Measurements from ENCODE around the gene PDYN.

PDYN gene

DNA sequence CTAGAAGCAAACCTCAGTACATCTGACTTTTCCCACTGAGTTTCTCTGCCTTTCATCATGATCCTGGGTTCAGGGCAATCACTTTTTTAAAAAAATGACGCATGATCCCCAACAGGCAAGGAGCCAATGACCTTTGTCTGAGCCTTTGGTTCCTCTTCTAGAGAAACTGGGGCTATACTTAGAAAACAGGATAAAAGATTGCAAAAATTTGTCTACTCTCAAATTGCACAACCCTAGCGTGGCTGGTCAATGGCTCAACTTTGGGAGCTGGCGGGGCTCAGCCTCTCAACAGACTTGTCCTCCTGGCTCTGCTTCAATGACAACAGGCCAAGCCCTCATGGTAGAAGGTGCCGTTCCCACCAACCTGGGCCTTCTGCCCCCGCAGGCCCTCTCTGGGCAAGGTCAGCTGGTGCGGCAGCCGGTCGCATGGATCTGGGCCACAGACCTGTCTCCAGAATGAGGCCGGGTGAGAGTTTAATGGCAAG, 48.7 kb downstream of the PDYN start:
- H3K36me3 ChIP-seq (ENCODE audit: control insufficient read depth in 1 of 2, insufficient read depth in 2 of 2, low read length in 2 of 2) = no peaks in the 10 kb centered on the region
- no peak overlapping the region for H2BK5ac ChIP-seq (ENCODE audit: low read depth, low read length, poor library complexity)
- peak; percentile 26 to 55 for DNase-seq
- H3K4me2 ChIP-seq (ENCODE audit: low read length) = no peak overlapping the region
- no peaks in the 10 kb centered on the region for H3K79me2 ChIP-seq (ENCODE audit: control insufficient read depth, insufficient read depth, low read length, poor library complexity)
- H3K9ac ChIP-seq (ENCODE audit: low read length) = no peak overlapping the region
- no peak overlapping the region for H2AFZ ChIP-seq (ENCODE audit: insufficient read depth, low read length, poor library complexity)
- H3K4me3 ChIP-seq (ENCODE audit: low read depth, low read length) = no peak overlapping the region
- no CpG with 5 or more reads among the region's 9 CpGs for WGBS (ENCODE audit: extremely low coverage, insufficient coverage, insufficient read length)
- no peak overlapping the region for H4K91ac ChIP-seq (ENCODE audit: low read depth, low read length)
- H2BK120ac ChIP-seq (ENCODE audit: insufficient read depth, low read length, poor library complexity) = no peak overlapping the region
- no peak overlapping the region for H4K12ac ChIP-seq (ENCODE audit: low read depth, low read length)
- H3K4me1 ChIP-seq (ENCODE audit: control insufficient read depth in 1 of 2, insufficient read depth in 2 of 2, low read length in 2 of 2) = peaks cover 2 to 6% of the 10 kb centered on the region in 2 experiments
- no peak overlapping the region for H2BK12ac ChIP-seq (ENCODE audit: low read length)
- no peaks in the 10 kb centered on the region for H3K27me3 ChIP-seq (ENCODE audit: insufficient read depth, low read length)
- H2AK5ac ChIP-seq (ENCODE audit: low read length) = no peak overlapping the region
- no peaks in the 10 kb centered on the region for H3K9me3 ChIP-seq (ENCODE audit: insufficient read depth, low read depth, low read length)
- H3K27ac ChIP-seq (ENCODE audit: low read depth, low read length) = no peak overlapping the region
- no peaks in the 10 kb centered on the region for H3K79me1 ChIP-seq (ENCODE audit: low read length)
- no peak overlapping the region for H4K8ac ChIP-seq (ENCODE audit: low read depth, low read length)
- no peak overlapping the region for H3K18ac ChIP-seq (ENCODE audit: low read length)
- no peak overlapping the region for H3K14ac ChIP-seq (ENCODE audit: low read length)
- H3K4ac ChIP-seq (ENCODE audit: low read depth, low read length) = no peak overlapping the region
- no peak overlapping the region for H3K23ac ChIP-seq (ENCODE audit: low read length)

DNA sequence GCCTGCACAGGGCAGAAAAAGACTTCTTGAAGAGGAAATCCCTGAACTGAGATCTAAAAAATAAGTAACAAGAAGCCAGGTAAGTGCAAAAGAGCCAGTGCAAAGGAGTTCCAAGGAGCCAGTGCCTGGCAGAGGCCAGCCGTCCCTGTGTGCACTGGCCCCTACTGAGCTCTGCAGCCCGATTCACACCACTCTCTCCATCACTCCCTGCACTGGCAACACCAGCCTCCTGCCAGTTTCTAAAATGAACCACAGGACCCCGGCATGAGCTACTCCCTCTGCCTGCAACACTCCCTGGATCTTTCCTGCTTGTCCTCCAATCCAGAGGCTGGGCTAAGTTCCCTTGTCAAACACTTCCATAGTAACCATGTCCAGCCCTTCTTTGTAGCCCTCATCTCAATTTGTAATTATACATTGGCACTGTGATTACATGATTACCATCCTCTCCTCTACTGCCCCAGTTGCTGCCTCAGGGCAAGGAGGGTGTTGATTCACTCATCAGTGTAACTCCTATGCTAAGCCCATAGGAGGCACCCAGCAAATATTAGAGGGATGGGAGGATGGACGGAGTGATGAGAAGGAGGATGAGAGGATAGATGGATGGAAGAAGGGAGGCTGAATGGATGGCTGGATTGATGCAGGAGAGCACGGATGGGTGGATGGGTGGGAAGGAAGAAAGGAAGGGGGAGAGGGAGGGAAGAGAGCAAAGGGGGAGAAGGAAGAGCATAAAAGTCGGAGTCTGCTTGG, 49.3 kb downstream of the PDYN start:
- no peak overlapping the region for H3K14ac ChIP-seq (ENCODE audit: low read length)
- no peaks in the 10 kb centered on the region for H3K9me3 ChIP-seq (ENCODE audit: insufficient read depth, low read depth, low read length)
- no peaks in the 10 kb centered on the region for H3K79me2 ChIP-seq (ENCODE audit: control insufficient read depth, insufficient read depth, low read length, poor library complexity)
- no peak overlapping the region for H2BK12ac ChIP-seq (ENCODE audit: low read length)
- H2AFZ ChIP-seq (ENCODE audit: insufficient read depth, low read length, poor library complexity) = no peak overlapping the region
- H3K4me1 ChIP-seq (ENCODE audit: control insufficient read depth in 1 of 2, insufficient read depth in 2 of 2, low read length in 2 of 2) = peaks cover 2 to 6% of the 10 kb centered on the region in 2 experiments
- 100% methylated on average over 1 of the region's 6 CpGs for WGBS (ENCODE audit: extremely low coverage, insufficient coverage, insufficient read length)
- no peak overlapping the region for H3K23ac ChIP-seq (ENCODE audit: low read length)
- H3K18ac ChIP-seq (ENCODE audit: low read length) = no peak overlapping the region
- no peak overlapping the region for H4K8ac ChIP-seq (ENCODE audit: low read depth, low read length)
- no peaks in the 10 kb centered on the region for H3K79me1 ChIP-seq (ENCODE audit: low read length)
- H3K36me3 ChIP-seq (ENCODE audit: control insufficient read depth in 1 of 2, insufficient read depth in 2 of 2, low read length in 2 of 2) = no peaks in the 10 kb centered on the region
- no peak for DNase-seq
- H4K91ac ChIP-seq (ENCODE audit: low read depth, low read length) = no peak overlapping the region
- no peak overlapping the region for H3K4ac ChIP-seq (ENCODE audit: low read depth, low read length)
- H2BK5ac ChIP-seq (ENCODE audit: low read depth, low read length, poor library complexity) = no peak overlapping the region
- H3K27me3 ChIP-seq (ENCODE audit: insufficient read depth, low read length) = no peaks in the 10 kb centered on the region
- H2BK120ac ChIP-seq (ENCODE audit: insufficient read depth, low read length, poor library complexity) = no peak overlapping the region
- no peak overlapping the region for H2AK5ac ChIP-seq (ENCODE audit: low read length)
- H3K27ac ChIP-seq (ENCODE audit: low read depth, low read length) = no peak overlapping the region
- no peak overlapping the region for H3K4me3 ChIP-seq (ENCODE audit: low read depth, low read length)
- no peak overlapping the region for H3K4me2 ChIP-seq (ENCODE audit: low read length)
- H3K9ac ChIP-seq (ENCODE audit: low read length) = no peak overlapping the region
- no peak overlapping the region for H4K12ac ChIP-seq (ENCODE audit: low read depth, low read length)

DNA sequence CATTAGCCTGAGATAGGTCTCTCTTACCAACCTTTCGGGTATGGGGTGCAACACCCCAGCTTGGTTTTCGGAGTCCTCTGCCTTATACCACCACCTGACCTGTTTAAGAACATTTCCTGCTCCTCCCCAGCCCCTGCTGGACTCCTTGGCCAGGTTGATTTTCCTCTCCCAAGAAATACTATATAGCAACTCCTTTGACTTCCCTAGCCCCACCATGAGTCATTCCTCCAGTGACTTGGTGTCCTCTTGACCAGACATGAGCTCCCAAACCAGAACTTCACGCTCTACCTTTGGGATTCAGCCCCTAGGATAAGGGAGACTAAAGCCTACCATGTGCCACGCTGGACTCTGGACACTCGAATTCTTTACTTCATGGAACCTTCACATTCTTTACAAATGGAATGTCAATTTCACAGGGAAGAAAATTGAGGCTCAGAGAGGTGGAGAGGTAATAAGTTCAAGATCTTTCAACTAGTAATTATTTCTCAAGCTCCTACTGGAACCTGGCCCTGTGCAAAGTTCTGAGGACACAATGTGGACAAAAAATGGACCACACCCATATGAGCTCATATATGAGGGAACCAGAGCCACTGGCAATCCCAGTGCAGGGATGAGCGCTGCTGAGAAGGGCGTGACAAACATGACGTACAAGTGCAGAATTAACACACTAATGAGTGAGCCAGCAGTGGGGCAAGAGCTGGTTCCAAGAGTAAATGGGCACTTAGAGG, 50.4 kb downstream of the PDYN start:
- WGBS (ENCODE audit: extremely low coverage, insufficient coverage, insufficient read length) = no CpG with 5 or more reads among the region's 8 CpGs
- no peak overlapping the region for H2AK5ac ChIP-seq (ENCODE audit: low read length)

DNA sequence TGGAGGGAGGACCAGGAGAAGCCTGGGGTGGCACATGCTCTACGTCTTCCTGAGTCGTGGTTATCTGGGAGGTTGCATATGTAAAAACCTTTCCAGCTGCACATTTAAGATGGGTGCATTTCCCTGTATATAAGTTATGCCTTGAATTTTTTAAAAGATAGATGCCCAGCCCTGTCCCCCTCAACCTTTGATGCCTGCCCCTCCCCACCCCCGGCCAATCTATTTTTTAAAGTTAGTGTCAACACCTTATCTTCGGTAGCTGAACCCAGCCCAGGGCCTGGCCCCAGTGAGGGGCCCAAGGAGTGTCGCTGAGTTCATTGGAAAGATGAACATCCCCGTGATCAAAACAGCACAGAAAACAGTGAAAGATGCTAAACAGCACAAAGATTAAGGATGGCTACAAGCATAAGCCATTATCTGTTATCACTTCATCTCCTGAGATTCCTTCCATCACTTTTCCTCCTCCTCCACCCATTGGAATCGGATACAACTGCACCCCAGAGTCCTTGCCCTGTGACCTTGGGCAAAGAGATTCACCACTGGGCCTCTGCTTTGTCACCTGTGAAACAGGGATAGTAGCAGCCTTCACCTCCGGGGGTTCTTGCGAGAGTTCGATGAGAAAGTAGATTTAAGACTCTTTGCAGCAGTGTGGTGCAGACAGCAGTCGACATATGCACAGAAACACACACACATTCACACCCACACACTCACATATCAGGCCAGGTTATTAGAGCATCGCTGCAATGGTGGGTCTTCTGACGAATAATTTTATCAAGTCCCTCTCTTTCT, 51.2 kb downstream of the PDYN start:
- H2AFZ ChIP-seq (ENCODE audit: insufficient read depth, low read length, poor library complexity) = no peak overlapping the region
- H3K9ac ChIP-seq (ENCODE audit: low read length) = no peak overlapping the region
- no CpG with 5 or more reads among the region's 13 CpGs for WGBS (ENCODE audit: extremely low coverage, insufficient coverage, insufficient read length)
- H3K4me1 ChIP-seq (ENCODE audit: control insufficient read depth in 1 of 2, insufficient read depth in 2 of 2, low read length in 2 of 2) = peaks cover 2 to 6% of the 10 kb centered on the region in 2 experiments
- H4K91ac ChIP-seq (ENCODE audit: low read depth, low read length) = no peak overlapping the region
- H3K79me2 ChIP-seq (ENCODE audit: control insufficient read depth, insufficient read depth, low read length, poor library complexity) = no peaks in the 10 kb centered on the region
- no peak for DNase-seq
- H3K27ac ChIP-seq (ENCODE audit: low read depth, low read length) = no peak overlapping the region
- H4K12ac ChIP-seq (ENCODE audit: low read depth, low read length) = no peak overlapping the region
- no peaks in the 10 kb centered on the region for H3K27me3 ChIP-seq (ENCODE audit: insufficient read depth, low read length)
- no peak overlapping the region for H3K4me2 ChIP-seq (ENCODE audit: low read length)
- H3K4me3 ChIP-seq (ENCODE audit: low read depth, low read length) = no peak overlapping the region
- no peak overlapping the region for H3K14ac ChIP-seq (ENCODE audit: low read length)
- no peak overlapping the region for H2AK5ac ChIP-seq (ENCODE audit: low read length)
- H3K79me1 ChIP-seq (ENCODE audit: low read length) = no peaks in the 10 kb centered on the region
- no peak overlapping the region for H2BK5ac ChIP-seq (ENCODE audit: low read depth, low read length, poor library complexity)
- H2BK120ac ChIP-seq (ENCODE audit: insufficient read depth, low read length, poor library complexity) = no peak overlapping the region
- no peaks in the 10 kb centered on the region for H3K9me3 ChIP-seq (ENCODE audit: insufficient read depth, low read depth, low read length)
- H2BK12ac ChIP-seq (ENCODE audit: low read length) = no peak overlapping the region
- peaks cover 0 to 4% of the 10 kb centered on the region in 2 experiments for H3K36me3 ChIP-seq (ENCODE audit: control insufficient read depth in 1 of 2, insufficient read depth in 2 of 2, low read length in 2 of 2)
- H4K8ac ChIP-seq (ENCODE audit: low read depth, low read length) = no peak overlapping the region
- no peak overlapping the region for H3K23ac ChIP-seq (ENCODE audit: low read length)
- H3K4ac ChIP-seq (ENCODE audit: low read depth, low read length) = no peak overlapping the region
- H3K18ac ChIP-seq (ENCODE audit: low read length) = no peak overlapping the region

More for the DNA sequence above, 50.4 kb downstream of the PDYN start:
- Histone ChIP-seq H2BK12ac (ENCODE audit: low read length) (no peak overlapping the region), H2BK120ac (ENCODE audit: insufficient read depth, low read length, poor library complexity) (no peak overlapping the region), H3K14ac (ENCODE audit: low read length) (no peak overlapping the region), H4K12ac (ENCODE audit: low read depth, low read length) (no peak overlapping the region), H3K9ac (ENCODE audit: low read length) (no peak overlapping the region), H3K23ac (ENCODE audit: low read length) (no peak overlapping the region), H3K79me1 (ENCODE audit: low read length) (no peaks in the 10 kb centered on the region), H3K4me3 (ENCODE audit: low read depth, low read length) (no peak overlapping the region), H3K9me3 (ENCODE audit: insufficient read depth, low read depth, low read length) (no peaks in the 10 kb centered on the region), H3K79me2 (ENCODE audit: control insufficient read depth, insufficient read depth, low read length, poor library complexity) (no peaks in the 10 kb centered on the region), H3K4ac (ENCODE audit: low read depth, low read length) (no peak overlapping the region), H2AFZ (ENCODE audit: insufficient read depth, low read length, poor library complexity) (no peak overlapping the region), H3K4me1 (ENCODE audit: control insufficient read depth in 1 of 2, insufficient read depth in 2 of 2, low read length in 2 of 2) (peaks cover 2 to 6% of the 10 kb centered on the region in 2 experiments), H4K91ac (ENCODE audit: low read depth, low read length) (no peak overlapping the region), H3K36me3 (ENCODE audit: control insufficient read depth in 1 of 2, insufficient read depth in 2 of 2, low read length in 2 of 2) (peaks cover 0 to 3% of the 10 kb centered on the region in 2 experiments), H3K27me3 (ENCODE audit: insufficient read depth, low read length) (no peaks in the 10 kb centered on the region), H3K18ac (ENCODE audit: low read length) (no peak overlapping the region), H3K4me2 (ENCODE audit: low read length) (no peak overlapping the region), H2BK5ac (ENCODE audit: low read depth, low read length, poor library complexity) (no peak overlapping the region), H4K8ac (ENCODE audit: low read depth, low read length) (no peak overlapping the region), H3K27ac (ENCODE audit: low read depth, low read length) (no peak overlapping the region)
- peak; percentile 42 to 43 for DNase-seq

Data from trophoblast cell (in vitro differentiated cells and primary cell).